AG08395 (cell line): ENCODE measurements around the gene THEM4.

Source experiments
- DNase-seq: peaks from one replicate; pipeline ENCODE4 v3.0.0; 2012; ENCODE audit warnings: mixed read lengths, low spot score

Gene THEM4

GRCh38 chr1:151909167-151910149 lies at the start of gene THEM4:
Gene THEM4, minus strand, starts transcription at chr1:151909511. Its CDS starts 53 bp downstream, at chr1:151909458.
- DNase-seq: peak; percentile 99

DNA sequence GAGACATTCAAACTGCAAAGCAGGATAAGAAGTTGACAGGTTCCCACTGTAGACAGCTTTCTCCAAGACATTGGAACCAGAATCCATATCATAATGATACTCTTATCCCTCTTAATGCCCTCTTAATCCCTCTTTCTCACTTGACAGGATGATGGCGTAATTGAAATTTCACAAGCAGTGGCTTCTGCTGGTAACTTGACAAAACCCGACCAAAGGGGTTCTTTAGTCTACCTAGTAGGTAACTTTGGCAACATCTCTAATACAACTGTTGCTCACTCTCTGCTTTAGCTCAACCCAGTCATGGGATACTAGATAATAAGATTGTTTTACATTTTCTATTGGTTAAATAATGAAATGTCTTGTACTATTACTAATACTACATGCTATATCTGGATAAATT lies 49.6 kb upstream of the THEM4 start:
- no peak for DNase-seq

DNA sequence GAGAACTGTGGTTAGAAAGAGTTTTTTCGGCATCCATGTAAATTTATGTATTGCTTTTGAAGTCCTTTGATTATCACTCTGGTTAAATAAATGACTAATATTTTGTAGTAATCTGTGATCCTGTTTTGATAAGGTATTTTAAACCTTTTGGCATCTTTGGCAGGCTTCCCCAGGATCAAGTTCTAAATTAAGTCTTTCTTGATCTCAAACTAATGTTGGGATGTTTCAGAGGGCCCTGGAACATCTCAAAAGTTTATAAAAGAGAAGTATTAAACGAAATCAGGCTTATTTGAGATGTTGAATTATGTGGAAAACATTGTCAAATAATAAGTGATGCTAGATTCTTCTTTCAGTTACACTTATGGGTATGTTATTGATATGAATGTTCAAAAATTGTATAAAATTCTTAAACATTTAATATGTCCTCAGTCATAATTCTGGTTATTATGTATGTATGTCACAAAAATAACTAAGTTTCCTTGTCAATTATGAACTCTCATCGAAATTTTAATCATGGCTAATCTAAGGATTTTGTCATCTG lies 47.7 kb upstream of the THEM4 start:
- DNase-seq: no peak

DNA sequence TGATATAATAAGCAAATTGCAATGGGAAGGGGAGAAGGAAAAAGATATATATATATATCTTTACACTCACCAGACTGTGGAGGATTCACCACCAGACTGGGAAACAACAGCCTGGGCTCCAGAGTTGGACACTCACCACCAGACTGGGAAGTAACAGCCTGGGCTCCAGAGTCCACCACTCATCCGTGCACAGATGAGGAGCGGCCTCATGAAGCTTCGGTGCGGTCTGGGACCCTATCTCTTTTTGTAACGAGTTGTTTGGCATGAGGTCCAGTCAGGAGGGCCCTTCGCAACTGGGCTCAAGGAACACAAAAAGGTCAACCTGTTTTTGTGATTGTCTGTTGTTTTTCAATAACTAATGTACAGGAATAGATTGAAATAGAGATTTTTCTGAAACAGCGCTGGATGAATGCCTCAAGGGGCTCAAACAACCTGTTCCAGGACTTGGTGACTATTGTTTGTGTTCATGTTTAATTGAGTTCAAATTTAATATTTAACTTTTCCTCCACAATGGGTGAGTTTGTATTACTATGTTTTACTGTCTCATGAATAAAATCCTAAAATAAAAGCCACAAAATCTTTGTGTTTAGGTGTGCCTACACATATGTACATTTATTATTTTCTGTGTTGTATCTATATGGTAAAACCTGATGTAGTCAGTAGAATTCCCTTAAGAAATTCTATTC lies 44.2 kb upstream of the THEM4 start:
- no peak for DNase-seq

DNA sequence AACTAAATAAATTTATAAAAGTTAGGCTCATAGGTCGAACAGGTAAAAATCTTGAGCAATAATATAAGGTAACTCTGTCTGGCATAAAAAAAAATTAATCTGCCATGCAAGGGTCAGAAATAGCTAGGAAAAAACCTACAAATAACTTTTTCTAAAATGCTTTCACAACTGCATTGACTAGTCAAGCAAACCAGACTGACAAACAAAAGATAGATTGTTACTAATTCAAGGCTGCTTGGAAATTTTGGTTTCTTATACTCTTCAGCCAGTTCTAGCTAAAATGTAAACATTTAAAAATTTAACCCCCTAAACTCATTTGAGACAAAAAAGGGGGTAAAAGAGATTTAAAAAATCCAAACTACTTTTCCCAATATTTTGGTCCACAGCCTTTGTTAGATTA lies 43.5 kb upstream of the THEM4 start:
- DNase-seq: no peak

DNA sequence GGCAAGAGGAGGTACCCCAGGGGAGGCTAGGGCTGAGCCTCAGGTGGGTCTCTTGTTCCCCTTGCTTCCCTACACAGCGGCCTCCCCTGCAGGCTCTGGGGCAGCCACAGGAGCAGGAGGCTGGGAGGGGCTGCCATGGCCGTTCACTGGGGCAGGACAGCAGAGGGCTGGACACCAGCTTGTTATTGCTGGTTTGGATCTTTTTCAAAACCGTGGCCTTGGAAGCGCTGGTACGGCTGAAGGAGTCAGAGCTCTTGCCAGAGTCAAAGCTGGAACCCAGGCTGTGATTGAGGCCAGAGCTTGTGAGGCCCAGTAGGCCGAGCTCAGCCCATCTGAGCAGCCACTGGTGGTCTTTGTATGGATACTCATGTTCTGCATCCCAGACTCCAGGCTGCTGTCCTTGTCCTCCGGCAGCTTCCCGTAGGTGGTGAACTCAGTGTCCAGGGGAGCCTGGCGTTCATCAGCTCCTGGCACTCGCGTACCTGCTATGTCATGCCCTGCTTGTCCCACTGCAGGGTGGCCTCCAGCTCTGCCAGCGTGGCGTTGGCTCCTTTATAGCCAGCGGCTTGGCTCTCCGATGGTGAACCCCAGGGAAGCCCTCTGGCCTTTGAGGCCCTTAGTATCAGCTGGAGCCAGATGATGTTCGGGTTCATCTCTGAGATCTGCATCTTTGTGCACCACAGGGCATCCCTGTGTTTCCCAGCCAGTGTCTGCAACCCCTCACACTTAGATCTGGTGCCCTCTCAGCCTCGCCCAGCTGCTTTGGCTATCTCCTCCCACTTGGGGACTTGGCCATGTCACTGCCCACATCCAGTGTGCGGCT lies 40.3 kb upstream of the THEM4 start:
- peak; percentile 42 for DNase-seq

GRCh38 chr1:151948506-151948905 lies 39.2 kb upstream of the THEM4 start:
- no peak for DNase-seq

DNA sequence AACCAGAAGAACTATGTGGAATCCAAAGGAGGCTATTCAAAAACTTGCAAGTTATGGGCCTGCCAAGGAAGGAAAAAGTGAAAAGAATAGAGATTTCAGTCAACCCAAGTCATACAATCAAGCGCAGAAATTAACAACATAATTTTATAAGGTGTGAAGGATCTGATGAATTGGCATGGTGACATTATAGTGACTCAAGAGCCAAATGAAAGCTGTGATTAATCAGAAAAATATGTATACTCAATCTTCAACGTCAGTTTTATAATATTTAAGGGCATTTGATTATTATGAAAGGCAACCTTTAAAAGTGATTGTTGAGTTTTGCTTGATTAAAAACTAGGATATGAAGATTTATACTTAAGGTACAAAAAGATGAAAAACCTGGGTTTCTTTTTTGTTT lies 37.8 kb upstream of the THEM4 start:
- DNase-seq: no peak

- peak; percentile 97 for DNase-seq
Observed at GRCh38 chr1:151945725-151946722, 36.7 kb upstream of the THEM4 start.

DNA sequence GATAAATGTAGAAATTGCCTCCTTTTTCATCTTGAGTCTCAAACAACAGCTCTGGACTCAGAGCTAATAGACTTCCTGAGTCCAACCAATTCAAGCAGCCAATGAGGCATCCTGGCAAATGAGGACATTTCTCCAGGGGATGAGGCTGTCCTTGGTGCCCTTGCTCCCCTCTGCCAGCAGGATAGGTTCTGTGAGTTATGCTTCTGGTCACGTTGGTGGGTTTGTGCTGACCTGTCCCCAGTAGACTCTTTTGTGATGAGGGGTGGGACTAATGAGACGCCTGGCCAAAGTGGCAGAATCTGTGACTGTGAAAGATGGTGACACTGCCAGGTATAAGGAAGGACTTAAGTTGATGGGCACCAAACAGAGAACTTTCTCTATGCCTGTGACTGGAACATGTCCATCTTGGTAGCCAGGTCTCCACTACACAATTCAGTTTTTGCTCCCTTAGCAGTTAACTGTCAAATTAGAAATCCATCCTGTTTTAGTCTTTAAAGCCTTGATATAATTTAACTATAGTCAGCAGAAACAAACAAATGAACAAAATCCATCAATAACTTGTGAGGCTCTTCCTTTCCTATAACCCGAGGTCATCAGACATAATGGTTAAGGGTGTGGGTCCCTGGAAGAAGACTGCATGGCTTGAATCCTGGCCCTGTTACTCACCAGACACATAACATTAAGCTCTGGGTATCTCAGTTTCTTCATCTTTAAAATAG lies 35.7 kb upstream of the THEM4 start:
- no peak for DNase-seq

DNA sequence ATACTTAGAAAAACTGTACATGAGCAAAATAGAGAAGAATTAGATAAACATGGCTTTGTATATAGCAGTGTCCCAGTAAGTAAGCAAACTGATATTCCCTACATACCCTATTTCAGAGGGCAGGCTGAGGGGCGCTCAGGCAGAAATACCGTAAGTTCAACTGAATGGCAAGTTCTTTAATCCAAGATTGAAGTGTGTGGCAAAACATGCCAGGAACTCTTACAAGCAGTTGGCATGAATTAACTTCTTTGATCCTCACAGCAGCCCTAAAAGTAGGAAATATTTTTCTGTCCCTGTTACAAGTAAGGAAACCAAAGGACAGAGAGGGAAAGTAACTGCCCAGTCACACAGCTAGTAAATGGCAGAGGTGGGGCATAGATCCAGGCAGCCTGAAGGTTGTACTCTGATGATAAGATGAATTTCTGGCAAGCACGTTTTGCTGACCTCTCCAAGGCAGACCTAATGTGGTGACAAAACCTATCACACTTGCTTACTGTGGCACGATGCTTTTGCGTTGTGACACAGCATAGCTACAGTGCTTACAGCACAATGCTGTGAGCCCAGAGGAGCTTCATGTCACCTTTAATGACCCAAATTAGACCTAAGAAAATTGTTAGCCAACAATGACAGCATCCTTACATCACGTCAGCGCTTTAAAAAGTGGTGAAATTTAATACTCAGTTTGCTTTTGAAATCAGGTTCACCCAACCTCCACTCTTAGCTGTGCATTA lies 35.0 kb upstream of the THEM4 start:
- DNase-seq: no peak

DNA sequence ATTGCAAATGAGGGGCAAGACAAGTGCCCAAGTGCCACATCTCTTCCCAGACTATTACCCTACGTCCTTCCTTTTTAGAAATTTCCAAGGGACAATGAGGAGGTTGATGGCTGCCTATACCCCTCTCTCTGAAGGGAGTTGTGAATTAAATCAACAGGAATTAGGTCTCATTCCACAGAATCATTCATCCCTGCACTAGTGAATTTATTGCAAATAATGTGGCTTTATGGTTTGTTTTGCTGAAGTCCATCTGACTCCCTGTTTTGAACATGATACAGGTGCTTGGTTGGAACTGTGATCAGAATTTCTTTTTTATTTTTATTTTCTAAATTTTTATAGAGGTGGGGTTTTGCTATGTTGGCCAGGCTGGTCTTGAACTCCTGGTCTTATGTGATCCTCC lies 34.3 kb upstream of the THEM4 start:
- DNase-seq: no peak

DNA sequence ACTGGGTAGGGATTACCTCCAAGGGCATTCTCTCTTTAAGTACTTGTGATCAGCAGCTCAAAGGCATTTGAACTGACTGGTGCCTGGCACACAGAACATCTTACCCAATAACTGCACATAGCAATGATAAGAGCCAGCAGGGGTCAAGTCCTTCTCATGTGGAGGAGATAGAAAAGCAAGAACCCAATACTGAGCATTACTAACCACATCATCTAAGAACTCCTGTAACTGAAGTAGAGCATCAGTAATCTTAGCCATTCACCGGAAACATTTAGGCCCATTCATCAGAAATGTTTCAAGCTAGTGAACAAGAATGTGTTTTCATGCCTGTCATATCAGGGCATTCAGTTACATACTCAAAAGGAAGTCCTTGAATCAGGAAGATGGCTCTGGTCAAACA lies 33.6 kb upstream of the THEM4 start:
- DNase-seq: no peak

DNA sequence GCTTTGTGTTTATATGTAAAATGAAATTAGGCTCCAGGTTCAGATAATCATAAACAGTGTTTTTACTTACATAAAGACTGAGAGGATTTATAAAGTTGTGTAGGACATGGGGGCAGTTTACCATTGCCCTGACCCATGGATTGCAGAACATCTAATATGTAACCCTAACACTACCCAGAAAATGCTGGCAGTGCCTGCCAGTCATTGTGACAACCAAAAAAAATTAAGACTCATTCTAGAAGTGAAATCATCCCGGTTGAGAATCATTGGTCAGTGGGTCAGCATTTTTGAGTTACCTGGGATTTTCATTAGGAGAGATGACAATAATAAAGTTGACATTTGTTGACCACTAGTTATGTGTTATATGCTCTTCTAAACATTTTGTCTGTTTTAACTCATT lies 31.2 kb upstream of the THEM4 start:
- no peak for DNase-seq

DNA sequence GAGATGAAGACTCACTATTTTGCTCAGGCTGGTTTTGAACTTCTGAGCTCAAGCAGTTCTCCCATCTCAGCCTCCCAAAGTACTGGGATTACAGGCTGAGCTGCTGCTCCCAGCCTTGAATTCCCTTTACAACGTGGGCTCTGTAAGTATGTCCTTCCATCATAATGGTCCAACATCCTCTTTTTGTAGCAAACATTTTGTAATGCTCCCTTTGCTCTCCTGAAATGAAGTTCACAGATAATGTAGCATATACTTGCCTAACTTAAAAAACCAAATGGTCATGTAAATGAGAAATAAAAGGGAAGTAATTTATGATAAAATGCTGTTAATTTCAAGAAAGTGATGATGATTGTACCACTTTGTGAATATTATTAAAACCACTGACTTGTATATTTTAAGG lies 30.5 kb upstream of the THEM4 start:
- no peak for DNase-seq

- DNase-seq: no peak
Observed at GRCh38 chr1:151939141-151939540, 29.8 kb upstream of the THEM4 start.

DNA sequence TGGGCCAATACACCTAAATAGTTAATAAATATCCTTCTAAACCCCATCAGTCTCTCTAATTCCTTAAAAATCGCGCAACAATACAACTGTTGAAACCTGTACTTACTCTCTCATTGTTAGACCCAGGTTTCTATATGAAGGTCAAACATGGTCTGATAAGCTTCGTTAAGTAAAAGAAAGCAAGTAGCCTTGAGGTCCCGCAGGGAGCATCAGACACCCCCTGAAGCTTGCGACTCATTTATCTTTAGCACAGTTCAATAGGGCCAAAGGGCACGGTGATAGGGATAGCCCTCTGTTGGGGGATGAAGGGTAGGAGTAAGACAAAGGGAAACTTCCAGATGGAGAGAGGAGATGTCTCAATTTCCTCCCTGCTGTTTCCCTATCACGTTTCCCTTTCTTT lies 27.3 kb upstream of the THEM4 start:
- no peak for DNase-seq

DNA sequence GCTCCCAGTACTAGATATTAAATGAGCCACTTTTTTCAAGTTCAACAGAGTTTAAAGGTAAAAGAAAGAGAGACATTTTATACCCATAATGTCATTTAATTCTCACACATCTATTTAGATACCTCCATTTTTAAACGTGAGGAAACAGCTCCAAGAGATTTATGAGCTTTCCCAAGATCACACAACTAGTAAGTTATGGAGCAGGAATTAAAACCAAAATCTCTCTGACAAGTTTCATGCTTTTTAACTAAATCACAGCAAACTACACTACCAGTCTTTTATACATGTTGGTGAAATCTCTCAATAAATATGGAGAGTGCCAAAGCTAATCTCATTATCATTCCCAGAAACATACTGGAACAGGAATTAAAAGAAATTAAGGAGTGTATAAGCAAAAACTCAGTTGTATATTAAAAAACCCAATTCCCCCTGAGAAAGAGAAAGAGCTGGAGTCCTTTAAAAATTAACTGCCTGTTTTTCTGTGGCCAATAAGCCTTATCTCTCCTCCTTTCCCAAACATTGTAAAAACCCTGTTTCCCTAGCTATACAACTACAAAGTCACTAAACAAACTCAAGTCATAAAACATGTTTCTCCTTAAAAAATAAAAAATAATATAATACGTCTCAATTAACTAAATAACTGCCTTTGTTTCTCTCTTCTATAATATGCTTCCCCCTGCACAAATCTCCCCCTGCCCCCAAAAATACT lies 26.7 kb upstream of the THEM4 start:
- no peak for DNase-seq

- DNase-seq: peak; percentile 14
Observed at GRCh38 chr1:151935154-151935553, 25.8 kb upstream of the THEM4 start.
